ENCODE measurements around the gene MAPK12. TPM values are rescaled to one million over a fixed set of nuclear protein-coding genes. Genes with fewer than 3 reads are reported as not detected.

Gene MAPK12
- total RNA-seq, 1 experiment from 2014 or later: 86.7 TPM

DNA sequence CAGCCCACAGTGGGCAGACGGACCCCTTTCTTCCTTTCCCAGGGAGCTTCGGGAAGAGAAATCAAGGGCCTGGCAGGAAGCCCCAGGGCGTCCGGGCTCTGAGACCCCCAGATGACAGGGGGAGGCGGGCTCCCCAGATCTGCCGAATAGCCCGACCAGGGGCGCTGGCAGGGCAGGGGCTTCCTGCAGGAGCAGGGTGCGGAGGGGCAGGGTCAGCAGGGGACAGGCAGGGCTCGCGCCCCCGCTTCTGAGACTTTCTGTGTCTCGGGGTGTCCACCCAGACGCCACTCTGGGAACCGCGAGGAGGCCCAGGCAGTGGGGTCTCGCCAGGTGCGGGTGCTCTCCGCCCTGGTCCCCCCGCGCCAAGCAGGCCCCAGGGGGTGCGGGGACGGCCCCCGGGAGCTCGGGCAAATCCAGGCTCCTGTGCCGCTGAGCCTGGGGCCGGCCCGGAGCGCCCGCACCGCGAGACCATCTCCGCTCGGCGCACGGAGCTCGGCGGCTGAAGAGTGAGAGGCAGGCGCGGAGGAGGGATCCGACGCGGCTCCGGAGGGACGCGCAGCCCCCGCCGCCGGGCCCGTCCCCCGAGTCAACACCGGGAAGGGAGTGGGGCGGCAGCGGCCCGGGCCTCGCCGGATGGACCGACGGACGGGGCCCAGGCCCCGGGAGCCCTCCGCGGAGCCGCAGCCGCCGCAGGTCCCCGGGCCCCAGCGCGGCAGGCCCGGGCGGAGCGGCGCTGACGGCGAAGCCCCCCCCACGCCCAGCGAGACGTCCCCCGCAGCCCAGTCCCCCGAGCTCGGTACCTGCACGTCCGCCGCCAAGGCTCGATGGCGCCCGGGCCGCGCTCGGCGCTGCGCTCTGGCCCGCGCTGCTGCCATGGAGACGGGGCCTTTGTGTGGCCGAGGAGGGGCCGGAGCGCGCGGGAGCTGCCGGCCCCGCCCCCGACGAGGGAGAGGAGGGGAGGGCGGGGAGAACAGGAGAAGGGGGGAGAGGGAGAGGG, 45.6 kb upstream of the MAPK12 start, which contains the start of gene PLXNB2 (continued):
- no peak for TF ChIP-seq ZBTB33 (IDR thresholded peaks at IDR 0.05; ENCODE audit: extremely low read depth, insufficient replicate concordance, low read length)

DNA sequence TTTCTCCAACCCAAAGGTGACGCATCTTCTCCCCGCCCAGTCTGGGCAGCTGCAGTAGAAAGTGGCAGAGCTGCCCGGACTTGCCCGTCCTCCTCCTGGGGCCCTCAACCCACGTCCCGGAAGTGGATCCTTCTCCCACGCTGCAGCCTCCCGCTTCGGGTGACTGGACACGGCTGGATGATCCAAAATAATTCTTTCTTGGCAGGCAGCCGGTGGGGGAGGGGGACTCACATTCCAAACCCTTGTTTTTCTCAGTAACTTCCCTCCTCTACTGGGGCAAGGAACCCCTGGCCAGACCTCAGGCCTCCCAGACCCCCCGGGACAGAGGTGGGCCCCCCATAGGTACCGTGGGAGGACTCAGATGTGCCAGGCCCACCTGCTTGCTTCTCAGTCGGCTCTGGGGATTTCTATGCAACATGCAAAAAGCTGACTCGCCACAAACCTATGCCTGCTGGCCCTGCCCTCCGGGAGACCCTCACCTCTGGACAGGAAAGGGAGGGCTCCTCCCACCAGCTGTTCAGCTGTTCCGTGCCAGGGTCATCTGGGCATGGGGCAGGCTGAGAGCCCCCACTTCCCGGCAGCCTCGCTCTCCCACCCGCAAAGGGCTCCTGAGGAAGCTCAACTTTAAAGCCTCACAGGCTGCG, 44.6 kb upstream of the MAPK12 start:
- peak overlapping the region; percentile 98 for H3K4me2 ChIP-seq (ENCODE audit: low read length)
- TSS peak; percentile 97 for BruUV-seq (replicated peaks)
- CTCF ChIA-PET: interaction anchor here (1.2 kb wide), 1 partner anchor 13 kb away, joined by 3 read pairs; no protein-coding TSS in a partner anchor
- 0 out of 4 replicates have a peak, but pooled peaks cover 0 to 2% of the 10 kb centered on the region in 2 experiments for H3K36me3 ChIP-seq (ENCODE audit: control insufficient read depth in 1 of 2, insufficient read depth in 2 of 2, low read length in 2 of 2)
- ATAC-seq (peak; percentile 70), DNase-seq (ENCODE audit: low read depth, low spot score) (peak; percentile 66)
- RAD21 ChIA-PET (ENCODE audit: low non-redundant PET in 1 of 2, low total read pairs in 2 of 2, uncharacterized antibody in 2 of 2, unreplicated experiment in 2 of 2): interaction anchor here in 1 of 2 experiments (0.7 to 0.8 kb wide), 2 partner anchors 20 to 22 kb away, joined by 3 read pairs; no protein-coding TSS in a partner anchor
- no peaks in the 10 kb centered on the region for H4K20me1 ChIP-seq (ENCODE audit: insufficient read depth)
- no peaks in the 10 kb centered on the region for H3K9me2 ChIP-seq (ENCODE audit: insufficient read depth)
- POLR2A ChIA-PET: interaction anchor here (0.9 to 1.8 kb wide), 4 partner anchors 10 to 33 kb away, joined by 3 to 5 read pairs (median 4); no protein-coding TSS in a partner anchor
- peak overlapping the region; percentile 96 for H3K9ac ChIP-seq (ENCODE audit: low read length)
- H3K4me1 ChIP-seq (ENCODE audit: control insufficient read depth in 1 of 2, insufficient read depth in 2 of 2, low read length in 2 of 2): peaks cover 44 to 68% of the 10 kb centered on the region in 2 experiments
- peaks cover 59% of the 10 kb centered on the region for H3K79me2 ChIP-seq (ENCODE audit: insufficient read depth, low read length)
- peak overlapping the region; percentile 99 for H3K27ac ChIP-seq (ENCODE audit: low read depth, low read length)
- intact Hi-C loops (cut with micrococcal nuclease): no loop called here
- no peaks in the 10 kb centered on the region for H3K9me3 ChIP-seq (ENCODE audit: control insufficient read depth in 1 of 2, insufficient read depth in 1 of 2, low read depth in 1 of 2, low read length in 2 of 2)
- no peak overlapping the region for H2AFZ ChIP-seq (ENCODE audit: low read depth, low read length, poor library complexity, severe bottlenecking)
- H3K4me3 ChIP-seq (replicated peaks in 1 of 2; ENCODE audit: low read depth in 1 of 2, low read length in 2 of 2): peak overlapping the region; percentile 70 to 91
- no peaks in the 10 kb centered on the region for H3K27me3 ChIP-seq (ENCODE audit: insufficient read depth, low read length)
- TF ChIP-seq, protein P1, sequence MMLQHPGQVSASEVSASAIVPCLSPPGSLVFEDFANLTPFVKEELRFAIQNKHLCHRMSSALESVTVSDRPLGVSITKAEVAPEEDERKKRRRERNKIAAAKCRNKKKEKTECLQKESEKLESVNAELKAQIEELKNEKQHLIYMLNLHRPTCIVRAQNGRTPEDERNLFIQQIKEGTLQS (IDR thresholded peaks at IDR 0.05): no peak
- TF ChIP-seq SP1 (IDR thresholded peaks at IDR 0.05; ENCODE audit: low read depth) (no peak), EZH2 (IDR thresholded peaks at IDR 0.05) (no peak), POLR2AphosphoS5 (IDR thresholded peaks at IDR 0.05; ENCODE audit: low read depth, low read length) (peak; percentile 68), YY1 (IDR thresholded peaks at IDR 0.05; ENCODE audit: extremely low read depth, insufficient replicate concordance, low read depth, low read length) (peak; percentile 25), RAD21 (IDR thresholded peaks at IDR 0.05; ENCODE audit: low read depth) (no peak), SIN3A (IDR thresholded peaks at IDR 0.05; ENCODE audit: low read depth) (no peak), EZH2phosphoT487 (IDR thresholded peaks at IDR 0.05; ENCODE audit: borderline replicate concordance) (no peak), ELF1 (IDR thresholded peaks at IDR 0.05; ENCODE audit: borderline replicate concordance, low read depth) (no peak)
- TF ChIP-seq, protein P2, sequence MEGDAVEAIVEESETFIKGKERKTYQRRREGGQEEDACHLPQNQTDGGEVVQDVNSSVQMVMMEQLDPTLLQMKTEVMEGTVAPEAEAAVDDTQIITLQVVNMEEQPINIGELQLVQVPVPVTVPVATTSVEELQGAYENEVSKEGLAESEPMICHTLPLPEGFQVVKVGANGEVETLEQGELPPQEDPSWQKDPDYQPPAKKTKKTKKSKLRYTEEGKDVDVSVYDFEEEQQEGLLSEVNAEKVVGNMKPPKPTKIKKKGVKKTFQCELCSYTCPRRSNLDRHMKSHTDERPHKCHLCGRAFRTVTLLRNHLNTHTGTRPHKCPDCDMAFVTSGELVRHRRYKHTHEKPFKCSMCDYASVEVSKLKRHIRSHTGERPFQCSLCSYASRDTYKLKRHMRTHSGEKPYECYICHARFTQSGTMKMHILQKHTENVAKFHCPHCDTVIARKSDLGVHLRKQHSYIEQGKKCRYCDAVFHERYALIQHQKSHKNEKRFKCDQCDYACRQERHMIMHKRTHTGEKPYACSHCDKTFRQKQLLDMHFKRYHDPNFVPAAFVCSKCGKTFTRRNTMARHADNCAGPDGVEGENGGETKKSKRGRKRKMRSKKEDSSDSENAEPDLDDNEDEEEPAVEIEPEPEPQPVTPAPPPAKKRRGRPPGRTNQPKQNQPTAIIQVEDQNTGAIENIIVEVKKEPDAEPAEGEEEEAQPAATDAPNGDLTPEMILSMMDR (IDR thresholded peaks at IDR 0.05 in 2 of 3, conservative IDR thresholded peaks at IDR 0.05 in 1 of 3; ENCODE audit: borderline replicate concordance in 1 of 3, insufficient read depth in 1 of 3, low read depth in 2 of 3, low read length in 2 of 3): no peak
